Ishikawa (cell line): ENCODE data around the gene DNAJA1.

ENCODE experiments used
- EP300 ChIP-seq: IDR thresholded peaks from 2 replicates; pipeline ENCODE4 v1.6.1; 2012; ENCODE audit warnings: borderline replicate concordance
- MAX ChIP-seq: IDR thresholded peaks from 2 replicates; pipeline ENCODE4 v1.6.1; 2012
- NFIC ChIP-seq: IDR thresholded peaks from 2 replicates; pipeline ENCODE4 v1.6.1; 2012
- REST ChIP-seq: IDR thresholded peaks from 2 replicates; pipeline ENCODE4 v1.6.1; 2012; ENCODE audit warnings: low read depth, mild to moderate bottlenecking
- YY1 ChIP-seq: IDR thresholded peaks from 2 replicates; pipeline ENCODE4 v1.6.1; 2012; ENCODE audit warnings: low read depth

GRCh38 chr9:33043671-33044070 is 18.6 kb downstream of the DNAJA1 start:
- TF ChIP-seq YY1: no peak
- no peak for TF ChIP-seq REST
- no peak for TF ChIP-seq MAX
- no peak for TF ChIP-seq NFIC
- no peak for TF ChIP-seq EP300
